ENCODE measurements around the gene GPAT3.
"Not testable (repeated sequence)": the region's sequence is repeated elsewhere in the genome, so short reads cannot be mapped to it uniquely, and the experiment has no call there.

Gene GPAT3

GRCh38 chr4:83604321-83604720, 68.4 kb downstream of the GPAT3 start:
- DNase-seq (ENCODE audit: low spot score) = no peak

GRCh38 chr4:83605210-83605609, 69.3 kb downstream of the GPAT3 start:
- DNase-seq (ENCODE audit: low spot score) = no peak

GRCh38 chr4:83605744-83606172, 69.8 kb downstream of the GPAT3 start:
- DNase-seq (ENCODE audit: low spot score) = peak; percentile 43

DNA sequence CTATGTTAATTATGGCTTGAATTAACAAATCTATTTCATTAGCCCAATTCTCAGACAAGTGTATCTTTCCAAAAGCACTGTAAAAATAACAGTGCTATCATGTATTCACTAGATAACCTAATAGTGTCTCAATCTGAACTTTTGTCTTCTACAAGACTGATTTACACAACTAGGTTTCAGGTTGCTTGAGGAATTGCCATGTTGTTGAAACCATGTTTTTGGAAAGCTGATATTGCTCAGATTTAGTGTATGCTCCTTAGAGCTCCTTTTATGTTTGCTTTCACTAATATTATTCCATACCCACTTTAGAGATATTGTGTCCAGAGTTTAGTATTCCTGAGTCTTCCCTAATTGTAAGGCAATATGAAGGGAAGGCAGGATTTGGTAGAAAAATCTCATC, 70.6 kb downstream of the GPAT3 start:
- no peak for DNase-seq (ENCODE audit: low spot score)

DNA sequence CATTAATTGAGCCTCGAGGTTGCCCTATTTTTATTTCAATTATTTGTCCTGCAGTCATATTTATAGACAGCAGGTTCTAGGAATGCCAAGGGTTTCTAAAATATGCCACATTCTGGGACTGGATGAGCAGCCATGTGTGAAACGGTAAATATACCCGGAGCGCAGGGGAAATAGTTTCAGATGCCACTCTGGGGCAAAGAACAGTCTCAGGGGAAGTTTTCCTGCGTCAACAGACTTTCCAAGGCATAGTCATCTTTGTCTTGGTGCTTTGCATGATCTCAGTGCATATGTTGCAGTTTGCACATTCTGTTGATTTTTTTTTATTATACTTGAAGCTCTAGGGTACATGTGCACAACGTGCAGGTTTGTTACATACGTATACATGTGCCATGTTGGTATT, 71.0 kb downstream of the GPAT3 start:
- DNase-seq (ENCODE audit: low spot score) = peak; percentile 88

DNA sequence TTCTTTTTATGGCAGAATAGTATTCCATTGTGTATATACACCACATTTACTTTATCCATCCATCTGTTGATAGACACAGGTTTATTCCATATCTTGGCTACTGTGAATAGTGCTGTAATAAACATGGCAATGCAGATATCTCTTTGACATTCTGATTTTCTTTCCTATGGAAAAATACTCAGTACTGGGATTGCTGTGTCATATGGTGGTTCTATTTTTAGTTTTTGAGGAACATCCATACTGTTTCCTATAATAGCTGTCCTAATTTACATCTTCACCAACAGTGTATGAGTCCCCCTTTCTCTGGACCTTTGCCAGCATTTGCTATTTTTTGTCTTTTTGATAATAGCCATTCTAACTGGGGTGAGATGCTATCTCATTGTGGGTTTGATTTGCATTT, 73.5 kb downstream of the GPAT3 start:
- no peak for DNase-seq (ENCODE audit: low spot score)

DNA sequence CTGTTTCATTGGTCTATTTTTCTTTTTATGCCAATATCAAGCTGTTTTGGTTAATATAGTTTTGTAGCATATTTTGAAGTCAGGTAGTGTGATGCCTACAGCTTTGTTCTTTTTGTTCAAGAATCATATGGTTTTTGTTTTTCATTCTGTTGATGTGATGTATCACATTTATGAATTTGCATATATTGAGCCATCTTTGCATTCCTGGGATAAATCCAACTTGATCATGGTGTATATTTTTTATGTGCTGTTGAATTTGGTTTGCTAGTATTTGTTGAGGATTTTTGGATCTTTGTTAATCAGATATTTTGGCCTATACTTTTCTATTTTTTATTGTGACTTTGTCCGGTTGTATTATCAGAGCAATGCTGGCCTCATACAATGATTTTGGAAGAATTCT, 74.8 kb downstream of the GPAT3 start:
- DNase-seq (ENCODE audit: low spot score) = no peak

DNA sequence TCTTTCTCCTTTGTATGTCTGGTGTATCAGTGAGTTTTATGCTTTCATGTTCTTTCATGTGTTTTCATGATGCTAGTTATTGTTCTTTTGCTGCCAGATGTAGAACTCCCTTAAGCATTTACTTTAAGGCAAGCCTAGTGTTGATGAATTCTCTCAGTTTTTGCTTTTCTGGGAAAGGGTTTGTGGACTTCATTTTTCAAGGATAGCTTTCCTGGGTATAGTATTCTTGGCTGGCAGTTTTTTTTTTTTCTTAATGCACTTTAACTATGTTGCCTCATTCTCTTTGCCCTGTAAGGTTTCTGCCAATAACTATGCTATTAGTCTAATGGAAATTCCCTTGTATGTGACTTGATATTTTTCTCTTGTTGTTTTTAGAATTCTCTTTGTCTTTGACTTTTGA, 77.1 kb downstream of the GPAT3 start:
- DNase-seq (ENCODE audit: low spot score) = no peak

GRCh38 chr4:83613994-83614393, 78.1 kb downstream of the GPAT3 start:
- DNase-seq (ENCODE audit: low spot score) = no peak

GRCh38 chr4:83616252-83616651, 80.3 kb downstream of the GPAT3 start:
- DNase-seq (ENCODE audit: low spot score) = no peak

DNA sequence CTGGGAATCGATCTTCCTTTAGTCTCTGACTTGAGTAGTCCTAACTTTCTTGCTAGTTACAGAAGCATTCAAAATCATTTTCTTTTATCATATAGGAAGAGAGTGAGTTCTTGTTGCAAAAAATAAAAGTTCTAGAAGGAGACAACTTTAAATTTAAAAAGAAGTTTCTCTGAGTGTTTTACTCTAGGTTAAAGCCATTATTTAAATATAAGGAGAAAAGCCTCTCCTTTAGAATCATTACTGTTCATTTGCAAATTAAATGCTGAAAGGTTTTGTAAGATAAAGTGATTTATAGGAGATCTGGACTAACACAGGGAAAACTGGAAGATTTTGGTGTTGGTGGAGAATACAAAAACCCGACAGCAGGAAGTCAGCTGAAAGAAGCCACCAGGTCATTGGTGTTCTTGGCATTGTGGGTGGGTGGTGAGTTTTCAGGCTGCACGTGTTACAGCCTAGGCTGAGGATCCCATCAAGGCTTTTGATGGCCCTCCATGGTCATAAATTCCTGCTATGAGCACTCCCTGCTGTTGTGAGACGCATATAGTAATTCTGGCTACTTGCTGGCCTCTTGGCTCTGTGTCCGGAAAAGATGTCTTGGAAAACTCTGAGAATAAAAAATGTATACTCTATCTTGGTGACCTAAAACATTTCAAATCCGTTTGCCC, 81.6 kb downstream of the GPAT3 start:
- no peak for DNase-seq (ENCODE audit: low spot score)

GRCh38 chr4:83618431-83618830, 82.5 kb downstream of the GPAT3 start:
- DNase-seq (ENCODE audit: low spot score) = peak; percentile 91

- DNase-seq (ENCODE audit: low spot score) = peak; percentile 88
These were observed 83.2 kb downstream of the GPAT3 start for GRCh38 chr4:83618991-83619645.

GRCh38 chr4:83622127-83622526, 86.2 kb downstream of the GPAT3 start:
- not testable (repeated sequence) for DNase-seq (ENCODE audit: low spot score)

DNA sequence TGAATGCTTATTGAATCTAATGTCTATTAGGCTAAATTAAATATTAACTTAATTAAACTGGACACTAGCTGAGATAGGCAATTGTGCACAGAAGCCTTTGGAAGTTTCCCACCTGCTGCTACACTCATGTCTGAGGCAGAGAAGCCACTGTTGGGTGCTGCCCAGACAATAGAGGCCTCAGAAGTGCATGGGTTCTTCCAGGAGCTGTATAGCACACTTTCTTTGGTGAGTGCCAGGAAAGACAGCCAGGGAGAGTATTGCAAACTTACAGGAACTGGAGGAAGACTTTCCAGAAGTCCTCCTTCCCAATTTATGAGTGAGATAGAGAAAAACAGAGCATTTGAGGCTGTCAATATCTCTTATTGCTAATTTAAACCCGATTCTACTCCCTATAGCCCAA, 89.9 kb downstream of the GPAT3 start:
- no peak for DNase-seq (ENCODE audit: low spot score)

GRCh38 chr4:83626245-83626836, 90.4 kb downstream of the GPAT3 start:
- DNase-seq (ENCODE audit: low spot score) = no peak

GRCh38 chr4:83629945-83630721, 94.2 kb downstream of the GPAT3 start:
- DNase-seq (ENCODE audit: low spot score) = peak; percentile 71

- DNase-seq (ENCODE audit: low spot score) = no peak
These were observed 95.2 kb downstream of the GPAT3 start for GRCh38 chr4:83631066-83631465.

- DNase-seq (ENCODE audit: low spot score) = no peak
These were observed 101.0 kb downstream of the GPAT3 start for GRCh38 chr4:83636930-83637329.

DNA sequence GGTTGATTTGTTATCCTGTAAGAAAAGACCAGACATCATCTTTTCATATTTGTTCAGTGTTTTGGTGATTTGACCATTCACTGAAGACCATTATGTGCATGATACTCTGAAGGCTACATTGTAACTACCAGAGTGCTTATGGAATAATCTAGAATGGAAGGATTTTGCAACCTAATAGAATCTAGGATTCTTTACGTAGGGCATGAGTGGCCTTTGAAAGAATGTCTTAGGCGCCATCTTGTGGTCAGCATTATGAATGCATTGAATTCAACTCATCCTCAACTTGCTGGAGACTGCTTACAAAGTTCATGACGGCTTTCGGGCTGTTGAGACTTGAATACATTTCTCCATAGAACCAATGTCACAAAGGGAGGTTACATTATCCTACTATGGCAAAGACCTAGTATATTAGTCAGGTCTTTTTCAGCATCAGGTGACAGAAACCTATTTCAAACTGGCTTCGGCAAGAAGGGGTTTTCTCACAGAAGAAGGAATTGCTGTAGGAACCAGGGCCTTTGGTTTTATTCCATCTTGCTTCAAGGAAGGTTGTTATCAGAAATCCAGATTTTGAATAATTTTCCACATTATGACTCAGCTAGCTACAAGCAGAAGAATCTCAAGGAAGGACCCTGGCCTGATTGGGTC, 104.1 kb downstream of the GPAT3 start:
- peak; percentile 76 for DNase-seq (ENCODE audit: low spot score)

GRCh38 chr4:83643036-83643435, 107.1 kb downstream of the GPAT3 start:
- DNase-seq (ENCODE audit: low spot score) = no peak
